ENCODE measurements around the gene RAB21. TPM values are rescaled to one million over a fixed set of nuclear protein-coding genes. Genes with fewer than 3 reads are reported as not detected.

Gene RAB21
- total and polyA plus RNA-seq, 7 donors, result 7.8 to 27.0 (median 18.3) TPM

- intact Hi-C loops (cut with DNase I), result no loop called here
- no peak for TF ChIP-seq POLR2A (IDR thresholded peaks at IDR 0.05)
- TF ChIP-seq, protein P1, sequence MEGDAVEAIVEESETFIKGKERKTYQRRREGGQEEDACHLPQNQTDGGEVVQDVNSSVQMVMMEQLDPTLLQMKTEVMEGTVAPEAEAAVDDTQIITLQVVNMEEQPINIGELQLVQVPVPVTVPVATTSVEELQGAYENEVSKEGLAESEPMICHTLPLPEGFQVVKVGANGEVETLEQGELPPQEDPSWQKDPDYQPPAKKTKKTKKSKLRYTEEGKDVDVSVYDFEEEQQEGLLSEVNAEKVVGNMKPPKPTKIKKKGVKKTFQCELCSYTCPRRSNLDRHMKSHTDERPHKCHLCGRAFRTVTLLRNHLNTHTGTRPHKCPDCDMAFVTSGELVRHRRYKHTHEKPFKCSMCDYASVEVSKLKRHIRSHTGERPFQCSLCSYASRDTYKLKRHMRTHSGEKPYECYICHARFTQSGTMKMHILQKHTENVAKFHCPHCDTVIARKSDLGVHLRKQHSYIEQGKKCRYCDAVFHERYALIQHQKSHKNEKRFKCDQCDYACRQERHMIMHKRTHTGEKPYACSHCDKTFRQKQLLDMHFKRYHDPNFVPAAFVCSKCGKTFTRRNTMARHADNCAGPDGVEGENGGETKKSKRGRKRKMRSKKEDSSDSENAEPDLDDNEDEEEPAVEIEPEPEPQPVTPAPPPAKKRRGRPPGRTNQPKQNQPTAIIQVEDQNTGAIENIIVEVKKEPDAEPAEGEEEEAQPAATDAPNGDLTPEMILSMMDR (IDR thresholded peaks at IDR 0.05), result no peak
- TF ChIP-seq POLR2AphosphoS5 (IDR thresholded peaks at IDR 0.05), result no peak
- TF ChIP-seq EP300 (IDR thresholded peaks at IDR 0.05), result no peak
- Histone ChIP-seq H3K27me3 (no peaks in the 10 kb centered on the region), H3K27ac (no peak overlapping the region), H3K4me1 (peaks cover 0 to 36% (median 31%) of the 10 kb centered on the region in 4 donors), H3K36me3 (no peaks in the 10 kb centered on the region), H3K9me3 (peaks cover 0 to 3% (median 0%) of the 10 kb centered on the region in 4 donors), H3K4me3 (no peak overlapping the region)
- 97 to 98% methylated on average over 8 of the region's 8 CpGs for WGBS, 2 donors
- DNase-seq, result no peak
Measured at GRCh38 chr12:71849109-71849851, 94.6 kb downstream of the RAB21 start.

Other genes starting within 250 kb of the RAB21 start
- gene ZFC3H1, start 91.0 kb upstream of the RAB21 start, total RNA-seq, result 10 to 100 TPM; 38.7 to 87.8 (median 52.3) TPM
- gene ZFC3H1, start 91.0 kb upstream of the RAB21 start, polyA plus RNA-seq, result 10 to 100 TPM in 1 of 3 donors, 1 to 10 TPM in 2; 3.0 to 19.9 (median 4.8) TPM
- 1 to 10 TPM; 3.1 to 5.5 (median 4.4) TPM for gene THAP2, start 90.6 kb upstream of the RAB21 start, total RNA-seq
- 1 to 10 TPM; 3.5 to 5.1 (median 4.2) TPM for gene THAP2, start 90.6 kb upstream of the RAB21 start, polyA plus RNA-seq
- 10 to 100 TPM; 10.7 to 23.5 (median 12.7) TPM for gene TMEM19, start 68.8 kb upstream of the RAB21 start, total RNA-seq
- gene TMEM19, start 68.8 kb upstream of the RAB21 start, polyA plus RNA-seq, result 10 to 100 TPM in 1 of 3 donors, 1 to 10 TPM in 2; 3.6 to 20.3 (median 4.9) TPM
- gene TBC1D15, start 84.9 kb downstream of the RAB21 start, total RNA-seq, result 10 to 100 TPM; 51.2 to 59.2 (median 57.6) TPM
- gene TBC1D15, start 84.9 kb downstream of the RAB21 start, polyA plus RNA-seq, result 10 to 100 TPM; 19.3 to 24.0 (median 20.3) TPM
- gene TPH2, start 184.0 kb downstream of the RAB21 start, total RNA-seq, result under 1 TPM in 3 of 4 donors, not detected in 1; 0.14 to 0.55 (median 0.36) TPM
- not detected for gene TPH2, start 184.0 kb downstream of the RAB21 start, polyA plus RNA-seq

All from sigmoid colon (tissue), 7 donors.